B cell (primary cell): ENCODE measurements around the gene MEG3. TPM values are rescaled to one million over a fixed set of nuclear protein-coding genes. Genes with fewer than 3 reads are reported as not detected.

Experiments used
- ATAC-seq: fragments of 200-7000 bp; cut with Tn5 transposase; one replicate; pipeline ENCODE4 v1.10.0; 2021; ENCODE audit warnings: low read depth, mild to moderate bottlenecking, moderate number of reproducible peaks, moderate library complexity
- CTCF ChIA-PET: fragments of 350-600 bp; sonication (Branson Sonifier 250); formaldehyde crosslinking; loops from one replicate; lab custom pipeline; 2021; ENCODE audit warnings: antibody characterized with exemption, inconsistent platforms; lab: Charles Lee
- POLR2A ChIA-PET: fragments of 350-600 bp; sonication (Branson Sonifier 250); formaldehyde crosslinking; loops from one replicate; lab custom pipeline; 2021; ENCODE audit warnings: antibody characterized with exemption; lab: Charles Lee
- DNase-seq: peaks from one replicate; pipeline ENCODE4 v3.0.0; 2013
- H2AFZ ChIP-seq: 2 replicates; pipeline ENCODE4 v1.6.1; 2012; ENCODE audit warnings: mild to moderate bottlenecking, low read depth, low read length; ENCODE audit not compliant: insufficient read depth, poor library complexity, severe bottlenecking
- H3K27ac ChIP-seq, 2 donors: 1 replicate in 1 of 2; 2 replicates in 1 of 2; pipeline ENCODE4 v1.5.1; 2012 to 2013; ENCODE audit warnings: low read length in 2 of 2, mild to moderate bottlenecking in 2 of 2, moderate library complexity in 1 of 2
- H3K27me3 ChIP-seq, 4 experiments: fragments of 200-600 bp in 1 of 4; sonication (generic) in 1 of 4; replicated peaks in 1 of 4; 1 replicate in 2 of 4; 2 replicates in 2 of 4; pipeline versions ENCODE4 v1.6.1 to v1.7.0; 2013 to 2016; ENCODE audit warnings: low read length in 3 of 4, mild to moderate bottlenecking in 2 of 4, mixed read lengths in 1 of 4, moderate library complexity in 1 of 4; ENCODE audit not compliant: insufficient read depth in 4 of 4, control insufficient read depth in 3 of 4; ENCODE audit errors: control extremely low read depth in 1 of 4
- H3K36me3 ChIP-seq, 2 experiments: replicated peaks in 1 of 2; 1 replicate in 1 of 2; 2 replicates in 1 of 2; pipeline versions ENCODE4 v1.6.1 to v1.7.1; 2013; ENCODE audit warnings: low read length in 1 of 2; ENCODE audit not compliant: insufficient read depth in 2 of 2, control insufficient read depth in 1 of 2; ENCODE audit errors: control extremely low read depth in 1 of 2, extremely low read depth in 1 of 2
- H3K4me1 ChIP-seq, 2 donors: fragments of 200-600 bp in 1 of 2; sonication (generic) in 1 of 2; 1 replicate in 1 of 2; 2 replicates in 1 of 2; pipeline versions ENCODE4 v1.5.1 to v1.6.1; 2013 to 2017; ENCODE audit warnings: low read length in 2 of 2; ENCODE audit not compliant: control insufficient read depth in 2 of 2, insufficient read depth in 2 of 2
- H3K4me2 ChIP-seq: replicated peaks from 2 replicates; pipeline ENCODE3; 2012; ENCODE audit warnings: mild to moderate bottlenecking, low read depth, low read length; ENCODE audit not compliant: poor library complexity, severe bottlenecking
- H3K4me3 ChIP-seq, 5 experiments: fragments of 200-600 bp in 1 of 5; sonication (generic) in 1 of 5; 1 replicate in 3 of 5; 2 replicates in 2 of 5; pipeline versions ENCODE4 v1.5.1 to v1.7.0; 2011 to 2016; ENCODE audit warnings: low read length in 4 of 5, mild to moderate bottlenecking in 4 of 5, low read depth in 2 of 5, control low read depth in 1 of 5, moderate library complexity in 1 of 5; ENCODE audit not compliant: insufficient read depth in 1 of 5; ENCODE audit errors: control extremely low read depth in 1 of 5, extremely low read depth in 1 of 5
- H3K79me2 ChIP-seq: fragments of 200-600 bp; sonication (generic); one replicate; pipeline ENCODE4 v1.6.0; 2016; ENCODE audit warnings: low read length; ENCODE audit not compliant: control insufficient read depth, insufficient read depth
- H3K9ac ChIP-seq: fragments of 200-600 bp; sonication (generic); 2 replicates; pipeline ENCODE4 v1.6.1; 2017; ENCODE audit warnings: mild to moderate bottlenecking, low read length, moderate library complexity
- H3K9me3 ChIP-seq, 3 donors: one replicate each; pipeline versions ENCODE4 v1.6.1 to v1.7.1; 2013; ENCODE audit warnings: low read length in 2 of 3; ENCODE audit not compliant: control insufficient read depth in 2 of 3, insufficient read depth in 1 of 3; ENCODE audit errors: control extremely low read depth in 1 of 3
- H4K20me1 ChIP-seq: 2 replicates; pipeline ENCODE4 v1.6.0; 2012; ENCODE audit warnings: mild to moderate bottlenecking, low read length; ENCODE audit not compliant: insufficient read depth, control insufficient read depth, poor library complexity, severe bottlenecking
- H3K27ac Mint-ChIP-seq: one replicate; pipeline ENCODE4 v1.8.0; 2021; ENCODE audit warnings: mixed read lengths
- H3K27me3 Mint-ChIP-seq: one replicate; pipeline ENCODE4 v1.8.0; 2021; ENCODE audit warnings: mixed read lengths
- H3K4me1 Mint-ChIP-seq: one replicate; pipeline ENCODE4 v1.8.0; 2021; ENCODE audit warnings: mixed read lengths
- H3K4me3 Mint-ChIP-seq: one replicate; pipeline ENCODE4 v1.8.0; 2021; ENCODE audit warnings: mixed read lengths
- H3K9me3 Mint-ChIP-seq: one replicate; pipeline ENCODE4 v1.8.0; 2022; ENCODE audit warnings: mixed read lengths; ENCODE audit not compliant: insufficient read depth
- EZH2 ChIP-seq: IDR thresholded peaks from 2 replicates; pipeline ENCODE4 v1.6.1; 2012; ENCODE audit warnings: borderline replicate concordance, low read depth, mild to moderate bottlenecking, moderate library complexity, low read length; ENCODE audit not compliant: insufficient read depth, poor library complexity, severe bottlenecking
- WGBS: methylation state at CpG from one replicate; pipeline ENCODE4 v1.1.5; 2013; ENCODE audit warnings: missing lambda C conversion rate; ENCODE audit not compliant: insufficient coverage; 5-methylcytosine and 5-hydroxymethylcytosine counted together
- intact Hi-C: fragments of 100-400 bp; cut with micrococcal nuclease; formaldehyde crosslinking; loops from one replicate; pipeline ENCODE4 v1.10.0; 2022
- polyA plus RNA-seq: library from polyadenylated mRNA; depleted of rRNA; stranded (reverse); fragments of >200 nt; gene quantifications from 2 replicates; pipeline ENCODE4 v1.2.3, GENCODE V29; 2012
- total RNA-seq, 2 donors: library from RNA; stranded (reverse); fragments of 120-200 nt in 1 of 2; gene quantifications; 1 replicate in 1 of 2; 2 replicates in 1 of 2; pipeline versions ENCODE4 v1.2.3 to v1.2.4, GENCODE V29; 2013 to 2022
- TF ChIP-seq, protein P1 (sequence below): fragments of 200-600 bp; IDR thresholded peaks from one replicate; pipeline ENCODE4 v1.8.0; 2022; ENCODE audit warnings: antibody characterized with exemption, mild to moderate bottlenecking

The MEG3 gene
- total and polyA plus RNA-seq, 2 donors (not counting 1 experiment from before 2014, with no cell fraction given): 0.13 TPM; not detected in 1

DNA sequence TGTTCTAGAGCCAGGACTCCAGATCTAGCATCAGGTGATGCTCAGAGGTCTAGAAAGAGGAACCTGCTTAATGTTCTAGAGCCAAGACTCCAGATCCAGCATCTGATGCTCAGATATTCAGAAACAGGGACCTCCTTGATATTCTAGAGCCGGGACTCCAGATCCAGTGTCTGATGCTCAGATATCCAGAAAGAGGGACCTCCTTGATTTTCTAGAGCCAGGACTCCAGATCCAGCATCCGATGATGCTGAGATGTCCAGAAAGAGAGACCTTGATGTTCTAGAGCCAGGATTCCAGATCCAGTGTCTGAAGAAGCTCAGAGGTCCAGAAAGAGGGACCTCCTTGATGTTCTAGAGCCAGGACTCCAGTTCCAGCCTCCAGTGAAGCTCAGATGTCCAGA, 36.9 kb downstream of the MEG3 start:
- H3K27ac Mint-ChIP-seq: no peak overlapping the region
- Histone ChIP-seq H3K4me3 (no peak overlapping the region), H3K4me1 (no peaks in the 10 kb centered on the region), H3K9ac (no peak overlapping the region), H3K9me3 (peaks cover 0 to 9% (median 0%) of the 10 kb centered on the region in 3 donors), H4K20me1 (no peaks in the 10 kb centered on the region), H3K27ac (no peak overlapping the region), H3K36me3 (no peaks in the 10 kb centered on the region), H3K4me2 (no peak overlapping the region), H3K27me3 (no peaks in the 10 kb centered on the region), H3K79me2 (no peaks in the 10 kb centered on the region), H2AFZ (no peak overlapping the region)
- no peak overlapping the region for H3K4me3 Mint-ChIP-seq
- POLR2A ChIA-PET: no interaction called here
- H3K9me3 Mint-ChIP-seq: no peaks in the 10 kb centered on the region
- no peaks in the 10 kb centered on the region for H3K27me3 Mint-ChIP-seq
- DNase-seq: no peak
- ATAC-seq: no peak
- 89% methylated on average over 2 of the region's 2 CpGs for WGBS
- CTCF ChIA-PET: no interaction called here
- intact Hi-C loops: no loop called here
- TF ChIP-seq, protein P1, sequence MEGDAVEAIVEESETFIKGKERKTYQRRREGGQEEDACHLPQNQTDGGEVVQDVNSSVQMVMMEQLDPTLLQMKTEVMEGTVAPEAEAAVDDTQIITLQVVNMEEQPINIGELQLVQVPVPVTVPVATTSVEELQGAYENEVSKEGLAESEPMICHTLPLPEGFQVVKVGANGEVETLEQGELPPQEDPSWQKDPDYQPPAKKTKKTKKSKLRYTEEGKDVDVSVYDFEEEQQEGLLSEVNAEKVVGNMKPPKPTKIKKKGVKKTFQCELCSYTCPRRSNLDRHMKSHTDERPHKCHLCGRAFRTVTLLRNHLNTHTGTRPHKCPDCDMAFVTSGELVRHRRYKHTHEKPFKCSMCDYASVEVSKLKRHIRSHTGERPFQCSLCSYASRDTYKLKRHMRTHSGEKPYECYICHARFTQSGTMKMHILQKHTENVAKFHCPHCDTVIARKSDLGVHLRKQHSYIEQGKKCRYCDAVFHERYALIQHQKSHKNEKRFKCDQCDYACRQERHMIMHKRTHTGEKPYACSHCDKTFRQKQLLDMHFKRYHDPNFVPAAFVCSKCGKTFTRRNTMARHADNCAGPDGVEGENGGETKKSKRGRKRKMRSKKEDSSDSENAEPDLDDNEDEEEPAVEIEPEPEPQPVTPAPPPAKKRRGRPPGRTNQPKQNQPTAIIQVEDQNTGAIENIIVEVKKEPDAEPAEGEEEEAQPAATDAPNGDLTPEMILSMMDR: no peak
- TF ChIP-seq EZH2: no peak
- no peaks in the 10 kb centered on the region for H3K4me1 Mint-ChIP-seq

DNA sequence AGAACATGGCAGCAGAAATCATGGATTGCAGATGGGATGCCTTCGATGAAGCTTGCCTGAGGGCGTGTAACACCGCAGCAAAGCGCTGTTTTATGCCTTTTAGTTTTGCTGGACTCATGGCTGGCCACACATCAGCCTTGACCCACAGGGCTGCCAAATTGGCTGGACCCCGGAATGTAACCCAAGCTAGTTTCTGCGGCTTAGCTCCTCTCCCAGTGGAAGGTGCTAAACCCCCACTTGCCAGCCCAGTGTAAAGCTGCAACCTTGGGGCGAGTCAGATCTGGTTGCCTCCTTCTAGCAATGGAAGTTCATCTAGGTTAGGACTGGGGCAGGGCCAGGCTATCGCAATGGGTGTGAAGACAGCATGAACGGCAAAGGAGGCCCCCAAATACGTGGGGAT, 38.3 kb downstream of the MEG3 start:
- POLR2A ChIA-PET: no interaction called here
- H3K9ac ChIP-seq: no peak overlapping the region

More for the DNA sequence above, 38.3 kb downstream of the MEG3 start:
- no peak overlapping the region for H3K4me2 ChIP-seq
- no peaks in the 10 kb centered on the region for H3K27me3 ChIP-seq
- TF ChIP-seq, protein P1: no peak
- TF ChIP-seq EZH2: no peak
- H3K4me3 Mint-ChIP-seq: no peak overlapping the region
- no peaks in the 10 kb centered on the region for H3K4me1 ChIP-seq
- no peaks in the 10 kb centered on the region for H3K4me1 Mint-ChIP-seq
- no peaks in the 10 kb centered on the region for H3K79me2 ChIP-seq
- no peaks in the 10 kb centered on the region for H3K27me3 Mint-ChIP-seq
- no peak for DNase-seq
- H3K4me3 ChIP-seq: no peak overlapping the region
- CTCF ChIA-PET: no interaction called here
- no peaks in the 10 kb centered on the region for H3K9me3 Mint-ChIP-seq
- intact Hi-C loops: no loop called here
- no peak for ATAC-seq
- H2AFZ ChIP-seq: no peak overlapping the region
- H4K20me1 ChIP-seq: no peaks in the 10 kb centered on the region
- 92% methylated on average over 10 of the region's 10 CpGs for WGBS
- H3K9me3 ChIP-seq: peaks cover 0 to 9% (median 0%) of the 10 kb centered on the region in 3 donors
- H3K36me3 ChIP-seq: no peaks in the 10 kb centered on the region
- H3K27ac ChIP-seq: no peak overlapping the region
- no peak overlapping the region for H3K27ac Mint-ChIP-seq
